HG02588 (cell line): ENCODE results near the gene SZRD1.

Source experiments
- ATAC-seq: cut with Tn5 transposase; IDR thresholded peaks from one replicate; pipeline ENCODE4 v1.9.1; 2021; ENCODE audit warnings: mild to moderate bottlenecking, moderate library complexity; ENCODE audit not compliant: unreplicated experiment

The SZRD1 gene

DNA sequence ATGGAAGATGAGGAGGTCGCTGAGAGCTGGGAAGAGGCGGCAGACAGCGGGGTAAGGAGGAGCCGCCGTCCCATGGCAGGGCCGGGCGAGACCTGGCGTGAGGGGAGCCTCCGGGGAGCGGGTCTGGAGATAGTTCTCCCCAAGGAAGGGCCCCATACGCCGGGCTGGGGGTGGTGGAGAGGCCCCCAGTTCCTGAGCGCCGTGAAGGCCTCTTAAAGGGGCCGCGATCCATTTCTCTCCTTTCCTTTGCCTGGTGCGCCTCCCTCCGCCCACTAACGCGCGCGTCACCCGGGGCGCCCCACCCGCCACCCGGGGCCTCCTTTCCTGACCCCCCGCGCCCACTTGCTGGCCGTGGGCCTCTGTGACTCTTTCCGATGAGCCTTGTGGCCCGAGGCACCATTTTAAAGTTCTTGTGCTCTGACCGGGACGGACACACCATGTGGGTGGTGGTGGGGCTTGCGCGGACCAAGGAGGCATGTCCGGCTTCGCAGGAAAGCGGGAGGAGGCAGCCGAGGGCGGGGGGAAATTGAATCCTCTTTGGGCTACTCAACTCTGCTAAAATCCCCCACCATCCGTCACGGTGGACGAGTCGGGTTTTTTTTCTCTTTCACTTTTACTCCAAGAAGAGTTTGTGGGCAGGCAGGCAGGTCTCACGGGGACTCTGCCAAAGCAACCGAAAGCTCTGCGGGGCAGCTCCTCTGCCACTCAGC is 371 bp downstream of the SZRD1 start:
- ATAC-seq = peak; percentile 55

DNA sequence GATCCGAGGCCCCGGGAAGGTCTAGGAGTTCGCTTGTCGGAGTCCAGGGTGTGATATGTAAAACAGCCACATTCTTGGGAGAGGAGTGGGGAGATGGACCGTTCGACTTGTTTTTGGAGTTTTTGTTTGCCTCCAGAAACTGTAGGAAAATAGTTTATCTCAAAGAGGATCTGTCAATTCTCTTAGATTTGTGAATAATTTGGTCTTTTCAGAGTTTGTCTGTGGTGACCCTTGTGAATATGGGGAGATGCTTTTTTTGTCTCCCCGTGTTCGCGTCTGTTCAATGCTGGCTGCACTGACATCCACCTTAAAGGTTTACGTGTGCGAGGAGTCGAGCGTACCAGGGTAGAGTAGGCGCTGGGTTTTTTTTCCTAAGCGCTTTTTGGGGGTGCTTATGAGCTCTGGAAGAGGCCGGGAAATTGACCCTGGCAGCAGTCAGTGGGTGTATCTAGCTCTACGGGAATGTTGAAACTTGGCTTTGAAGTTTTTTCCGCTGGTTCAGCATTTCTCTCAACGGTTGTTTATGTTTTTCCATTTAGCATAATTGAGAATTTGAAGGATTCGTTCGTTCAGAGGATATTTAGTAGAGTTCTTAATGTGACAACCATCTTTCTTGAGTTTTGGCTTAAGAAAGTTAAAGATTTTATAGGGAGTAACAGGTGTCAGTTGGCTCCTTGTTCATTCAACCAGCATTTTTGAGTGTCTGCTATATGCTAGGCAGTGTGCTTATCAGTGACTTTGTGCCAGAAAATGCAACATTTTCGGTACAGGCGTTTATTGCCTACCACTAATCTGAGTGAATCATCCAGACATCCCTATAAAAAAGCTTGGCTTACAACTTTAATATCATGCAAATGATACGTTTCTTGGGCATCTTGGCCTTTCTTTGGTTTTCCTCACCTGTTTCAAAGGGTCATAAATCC is 1.2 kb downstream of the SZRD1 start:
- no peak for ATAC-seq

DNA sequence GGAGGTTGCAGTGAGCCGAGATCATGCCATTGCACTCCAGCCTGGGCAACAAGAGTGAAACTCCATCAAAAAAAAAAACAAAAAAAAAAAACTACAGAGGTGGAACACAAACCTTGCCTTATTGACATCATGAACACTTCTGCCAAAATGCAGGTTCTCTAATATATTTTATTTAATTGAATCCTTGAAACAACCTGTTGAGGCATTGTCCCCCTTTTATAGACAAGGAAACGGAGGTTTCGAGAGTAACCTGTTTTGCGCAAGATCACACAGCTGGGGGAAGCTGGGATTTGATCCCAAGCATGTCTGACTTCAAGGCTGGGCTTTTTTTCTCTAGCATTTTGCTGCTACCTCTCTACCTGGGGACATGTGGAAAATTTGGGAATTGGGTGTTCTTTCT is 2.8 kb downstream of the SZRD1 start:
- no peak for ATAC-seq

DNA sequence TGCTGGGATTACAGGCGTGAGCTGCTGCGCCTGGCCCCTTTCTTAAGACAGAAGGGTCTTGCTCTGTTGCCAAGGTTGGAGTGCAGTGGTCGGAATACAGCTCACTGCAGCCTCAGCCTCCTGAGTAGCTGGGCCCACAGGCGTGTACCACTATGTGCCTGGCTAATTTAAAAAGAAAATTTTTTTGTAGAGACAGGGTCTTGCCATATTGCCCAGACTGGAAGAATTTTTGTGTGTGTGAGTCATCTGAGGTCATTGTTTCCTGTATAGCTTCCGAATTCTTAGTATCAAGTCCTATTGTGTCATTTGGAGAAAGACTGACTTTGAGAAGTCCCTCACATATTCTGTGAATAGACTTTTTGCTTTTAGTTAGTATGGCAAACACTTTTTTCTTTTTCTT is 4.7 kb downstream of the SZRD1 start:
- no peak for ATAC-seq

DNA sequence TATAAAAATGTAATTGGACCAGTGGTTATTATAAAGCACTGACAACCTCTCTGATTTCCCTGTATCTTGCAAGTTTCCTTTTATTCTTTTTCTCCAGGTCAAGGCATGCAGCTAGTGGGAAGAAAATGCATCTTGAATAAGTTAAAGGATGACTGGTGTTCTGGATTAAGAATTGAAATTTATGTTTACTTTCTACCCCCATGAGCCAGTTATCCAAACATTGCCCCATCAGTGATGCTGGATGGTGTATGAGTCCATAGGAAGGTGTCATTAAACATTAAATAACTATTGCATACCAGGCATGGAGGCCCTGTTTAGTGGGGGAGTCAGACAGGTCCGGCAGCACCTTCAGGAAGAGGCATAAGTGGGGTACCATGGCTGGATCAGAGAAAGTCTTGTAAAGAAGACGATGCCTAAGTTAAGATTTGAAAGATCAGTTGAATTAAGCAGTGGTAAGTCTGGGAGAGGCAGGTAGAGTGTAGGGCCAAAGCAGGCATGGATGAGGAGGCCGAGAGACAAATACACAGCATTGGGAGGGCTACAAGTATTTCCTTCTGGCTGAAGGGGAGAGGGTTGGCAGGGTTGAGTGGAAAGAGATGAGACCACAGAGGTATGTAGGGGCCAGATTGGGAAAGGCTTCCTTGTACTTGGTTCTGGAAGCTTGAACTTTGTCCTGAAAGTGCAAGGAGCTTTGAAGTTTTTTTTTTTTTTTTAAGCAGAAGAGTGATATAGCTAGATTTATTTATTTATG is 5.7 kb downstream of the SZRD1 start:
- no peak for ATAC-seq

DNA sequence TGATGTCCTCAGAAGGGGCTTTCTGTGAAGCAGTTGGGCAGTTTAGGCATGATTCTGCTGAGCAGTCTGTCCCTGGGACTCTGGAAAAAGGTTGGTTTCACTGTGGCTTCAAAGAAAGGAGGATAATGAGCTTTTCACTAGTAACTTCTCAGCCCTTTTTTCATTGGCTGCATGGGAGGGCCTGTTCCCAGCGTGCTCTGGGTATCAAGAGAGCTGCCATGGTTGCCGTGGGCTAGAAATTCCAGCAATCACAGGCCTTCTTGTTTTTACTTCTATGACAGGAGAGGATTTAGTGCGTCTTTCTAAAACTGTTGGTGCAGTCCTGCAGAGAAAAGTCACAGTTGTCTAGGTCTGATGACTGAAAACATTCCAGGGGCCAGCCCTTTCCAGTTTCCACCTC is 7.2 kb downstream of the SZRD1 start:
- no peak for ATAC-seq

DNA sequence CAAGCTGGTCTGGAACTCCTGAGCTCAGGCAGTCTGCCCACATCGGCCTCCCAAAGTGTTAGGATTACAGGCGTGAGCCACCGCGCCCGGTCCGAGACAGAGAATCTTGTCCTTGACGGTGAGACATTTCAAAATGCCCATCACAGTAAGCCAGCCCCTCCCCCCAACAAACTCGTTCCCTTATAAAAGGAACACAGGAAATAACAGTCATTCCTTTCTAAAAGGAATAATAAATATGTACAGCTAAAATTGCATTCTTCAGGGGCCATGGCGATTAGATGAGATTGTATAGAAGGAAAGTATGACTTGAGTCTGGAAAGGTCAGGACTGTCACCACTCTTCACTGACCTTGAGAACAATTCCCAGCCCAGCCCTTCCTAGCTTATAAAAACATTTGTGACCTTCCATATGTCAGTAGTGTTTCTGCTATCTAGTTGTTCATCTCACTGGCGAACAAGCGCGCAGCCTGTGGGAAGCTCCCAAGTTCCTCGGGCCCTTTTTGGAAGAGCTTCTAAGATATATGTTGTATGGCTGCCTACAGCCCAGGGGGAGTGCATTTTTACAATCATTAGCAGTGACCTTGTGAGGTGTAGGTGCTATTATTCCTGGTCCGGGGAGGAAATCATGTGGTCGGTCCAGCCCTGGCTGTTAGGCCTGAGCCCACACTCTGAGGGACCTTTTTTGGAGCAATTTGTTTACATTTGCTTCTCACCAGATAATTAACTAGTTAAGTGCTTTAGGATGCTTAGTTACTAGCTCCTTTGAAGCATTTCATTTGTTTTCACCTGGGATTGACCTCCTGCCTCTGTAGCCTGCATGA is 8.7 kb downstream of the SZRD1 start:
- no peak for ATAC-seq

DNA sequence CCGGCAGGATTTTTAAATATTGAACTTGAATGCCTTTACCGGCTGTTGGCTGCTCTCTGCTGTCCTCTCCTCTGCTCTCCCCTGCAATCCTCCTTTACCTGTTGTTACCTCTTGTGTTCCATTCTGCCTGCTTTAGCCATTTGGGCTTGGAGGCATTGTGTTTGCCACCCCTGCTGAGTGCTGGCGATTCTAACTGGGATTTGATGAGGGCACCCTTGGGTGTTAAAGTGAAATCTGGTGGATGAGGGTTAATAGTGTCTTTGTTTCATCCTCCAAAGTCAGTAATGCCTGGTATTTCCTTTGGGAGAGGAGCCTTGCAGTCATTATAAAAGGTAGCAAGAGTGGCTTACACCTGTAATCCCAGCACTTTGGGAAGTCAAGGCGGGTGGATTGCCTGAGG is 9.9 kb downstream of the SZRD1 start:
- no peak for ATAC-seq

DNA sequence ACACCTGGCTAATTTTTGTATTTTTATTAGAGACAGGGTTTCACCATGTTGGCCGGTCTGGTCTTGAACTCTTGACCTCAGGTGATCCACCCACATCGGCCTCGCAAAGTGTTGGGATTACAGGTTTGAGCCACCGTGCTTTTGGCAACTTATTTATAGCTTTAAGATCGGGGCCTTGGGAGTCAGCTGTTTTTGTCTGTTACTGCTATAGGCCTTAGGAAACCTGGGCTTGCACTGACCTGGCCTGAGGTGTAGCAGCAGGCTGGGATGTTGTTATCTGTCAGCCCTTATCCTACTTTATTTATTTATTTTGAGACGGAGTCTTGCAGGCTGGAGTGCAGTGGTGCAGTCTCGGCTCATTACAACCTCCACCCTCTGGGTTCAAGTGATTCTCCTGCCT is 11.4 kb downstream of the SZRD1 start:
- no peak for ATAC-seq

DNA sequence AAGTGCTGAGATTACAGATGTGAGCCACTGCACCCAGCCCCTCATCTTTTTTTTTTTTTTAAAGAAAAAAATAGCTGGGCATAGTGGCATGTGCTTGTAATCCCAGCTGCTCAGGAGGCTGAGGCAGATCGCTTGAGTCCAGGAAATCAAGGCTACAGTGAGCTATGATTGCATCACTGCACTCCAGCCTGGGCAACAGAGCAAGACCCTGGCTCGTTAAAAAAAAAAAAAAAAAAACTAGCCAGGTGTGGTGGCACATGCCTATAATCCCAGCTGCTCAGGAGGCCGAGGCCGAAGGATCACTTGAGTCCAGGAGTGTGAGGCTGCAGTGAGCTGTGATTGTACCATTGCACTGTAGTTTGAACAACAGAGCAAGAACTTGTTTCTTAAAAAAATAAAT is 13.8 kb downstream of the SZRD1 start:
- no peak for ATAC-seq

DNA sequence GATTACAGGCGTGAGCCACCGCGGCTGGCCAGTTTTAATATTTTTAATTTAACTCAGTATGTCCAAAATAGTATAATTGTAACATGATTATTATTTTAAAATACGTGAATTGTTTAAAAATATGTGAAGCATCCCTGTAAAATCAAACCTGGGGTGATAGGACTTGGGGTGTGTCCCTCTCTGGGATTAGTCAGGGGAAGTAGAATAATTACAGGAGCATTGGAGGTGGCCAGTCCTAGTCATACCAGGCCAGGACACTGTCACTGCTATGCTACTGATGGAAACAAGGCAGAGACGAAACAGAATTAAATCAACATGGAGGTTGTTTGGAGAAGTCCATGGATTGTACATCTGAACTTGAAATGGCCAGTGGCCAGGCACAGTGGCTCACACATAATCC is 16.8 kb downstream of the SZRD1 start:
- no peak for ATAC-seq

DNA sequence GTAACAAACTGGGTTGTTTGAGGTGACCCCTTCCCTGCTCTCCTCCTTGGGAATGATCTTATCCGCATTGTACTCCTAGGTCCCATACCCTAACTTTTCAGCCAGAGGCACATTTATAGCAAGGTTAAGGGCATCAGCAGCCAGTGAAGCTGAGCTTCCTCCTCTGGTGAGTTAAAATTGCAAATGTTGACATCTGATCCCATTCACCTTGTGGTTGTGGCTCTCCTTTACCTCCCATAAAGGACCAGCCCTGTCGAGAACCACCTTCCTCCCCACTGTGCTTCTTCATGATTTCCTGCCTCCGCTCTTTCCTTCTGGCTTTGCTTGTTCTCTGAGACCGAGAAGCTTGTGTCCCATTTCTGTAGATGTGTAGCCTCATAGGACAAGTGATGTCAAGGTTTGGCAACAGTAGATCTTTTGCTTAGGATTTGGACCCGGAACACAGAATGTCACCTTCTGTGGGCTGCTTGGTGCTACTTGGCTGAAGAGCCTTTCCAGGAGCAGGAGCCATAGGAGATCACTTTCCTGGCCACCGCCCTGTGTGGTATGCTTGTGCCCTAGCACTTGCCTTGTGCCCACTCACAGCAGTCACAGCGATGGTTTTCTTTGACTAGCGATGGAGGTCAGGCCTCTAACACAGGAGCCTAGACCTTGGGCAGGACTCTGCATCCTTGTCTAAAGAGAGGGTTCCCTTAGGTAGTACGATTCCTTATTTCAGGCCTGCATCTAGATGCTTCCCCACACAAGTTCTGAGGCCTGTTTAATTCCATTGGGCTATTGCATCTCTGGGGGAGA is 18.8 kb downstream of the SZRD1 start:
- no peak for ATAC-seq

DNA sequence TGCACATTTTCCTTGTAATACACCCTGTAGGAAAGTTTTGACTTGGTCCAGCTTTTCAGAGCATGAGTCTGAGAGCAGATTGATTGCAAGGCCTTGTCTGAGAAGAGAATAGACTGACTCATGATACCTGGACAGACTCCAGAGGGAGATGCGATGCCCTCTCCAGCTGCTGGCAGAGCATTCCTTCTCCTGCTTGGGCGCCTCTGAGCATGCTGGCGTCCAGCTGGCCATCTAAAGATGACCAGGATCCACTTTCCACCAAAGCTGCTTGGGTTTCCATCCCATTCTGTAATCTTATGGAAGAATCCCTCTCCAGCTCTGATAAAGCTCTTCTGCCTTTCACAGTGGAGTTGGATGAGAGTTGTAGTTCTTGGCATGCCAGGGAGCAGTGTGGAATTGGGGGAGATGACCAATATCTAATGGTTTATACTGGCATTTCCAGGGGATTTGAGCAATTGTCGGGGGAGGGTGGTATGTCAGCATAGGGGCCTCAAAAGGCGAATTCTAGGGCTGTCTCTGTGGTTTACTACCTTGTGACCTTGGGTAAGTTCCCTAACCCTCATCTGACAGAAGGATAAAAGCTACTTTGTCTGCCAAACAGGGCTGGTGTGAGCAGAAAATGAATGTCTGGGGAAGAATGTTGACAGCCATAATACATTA is 19.5 kb downstream of the SZRD1 start:
- ATAC-seq = no peak

DNA sequence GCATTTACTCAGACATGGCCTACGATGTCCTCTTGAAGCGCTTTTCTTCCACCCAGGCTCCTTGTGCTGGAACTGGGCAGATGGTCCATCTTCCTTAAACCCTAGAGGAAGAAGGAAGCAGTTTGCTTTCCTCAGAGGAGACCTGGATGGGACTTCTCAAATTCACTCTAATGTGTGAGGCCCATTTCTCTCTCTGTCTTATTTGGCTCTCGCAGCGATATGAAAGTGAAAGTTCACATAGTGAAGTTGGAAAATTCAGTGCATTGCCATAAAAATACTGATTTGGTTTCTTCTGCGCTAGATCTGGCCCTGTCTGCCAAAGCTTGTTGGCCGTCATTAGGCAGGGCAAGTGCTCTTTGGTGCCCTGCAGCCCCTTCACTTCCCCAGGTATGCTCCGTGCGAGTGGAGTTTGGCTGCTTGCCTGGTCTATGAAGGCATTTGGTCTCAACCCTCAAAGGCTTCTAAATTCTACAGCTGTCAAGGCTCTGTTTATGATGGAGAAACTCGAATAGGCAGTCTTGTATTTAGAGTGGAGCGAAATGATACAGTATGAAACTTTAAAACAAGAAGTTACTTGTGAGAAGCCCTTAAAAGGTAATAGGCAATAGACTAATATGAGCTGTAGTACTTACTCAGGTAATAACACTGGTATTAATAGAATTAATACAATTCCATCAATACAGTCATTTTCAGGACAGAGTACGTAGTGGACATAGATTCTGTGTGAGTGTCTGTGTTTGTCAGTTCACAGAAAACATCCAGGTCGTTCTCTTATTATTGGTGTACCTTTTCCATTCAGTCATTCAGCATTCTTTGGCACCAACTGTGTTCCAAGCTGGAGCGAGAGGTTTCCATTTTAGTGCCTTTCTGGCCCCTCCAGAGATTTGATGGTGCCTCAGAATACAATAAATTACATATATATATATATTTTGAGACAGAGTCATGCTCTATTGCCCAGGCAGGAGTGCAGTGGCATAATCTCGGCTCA is 20.5 kb downstream of the SZRD1 start:
- no peak for ATAC-seq

DNA sequence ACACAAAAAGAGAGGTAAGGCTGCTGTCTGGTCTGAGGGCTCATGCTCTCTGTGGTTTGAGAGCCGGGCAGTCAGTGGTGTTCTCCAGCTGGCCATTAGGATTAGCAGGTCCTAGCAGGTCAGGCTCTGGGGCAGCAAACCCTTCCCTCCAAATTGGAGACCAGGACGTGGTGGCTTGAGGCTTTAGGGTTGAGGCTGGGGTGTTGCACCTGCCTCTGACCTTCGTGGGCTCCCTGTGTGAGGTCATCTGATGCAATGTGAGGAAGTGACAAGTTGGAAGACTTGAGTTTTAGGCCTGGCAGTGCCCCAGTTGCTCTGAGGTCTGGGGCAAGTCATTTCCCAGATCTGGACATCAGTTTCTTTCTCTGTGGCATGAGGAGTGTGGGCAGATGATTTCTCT is 24.4 kb downstream of the SZRD1 start:
- no peak for ATAC-seq

DNA sequence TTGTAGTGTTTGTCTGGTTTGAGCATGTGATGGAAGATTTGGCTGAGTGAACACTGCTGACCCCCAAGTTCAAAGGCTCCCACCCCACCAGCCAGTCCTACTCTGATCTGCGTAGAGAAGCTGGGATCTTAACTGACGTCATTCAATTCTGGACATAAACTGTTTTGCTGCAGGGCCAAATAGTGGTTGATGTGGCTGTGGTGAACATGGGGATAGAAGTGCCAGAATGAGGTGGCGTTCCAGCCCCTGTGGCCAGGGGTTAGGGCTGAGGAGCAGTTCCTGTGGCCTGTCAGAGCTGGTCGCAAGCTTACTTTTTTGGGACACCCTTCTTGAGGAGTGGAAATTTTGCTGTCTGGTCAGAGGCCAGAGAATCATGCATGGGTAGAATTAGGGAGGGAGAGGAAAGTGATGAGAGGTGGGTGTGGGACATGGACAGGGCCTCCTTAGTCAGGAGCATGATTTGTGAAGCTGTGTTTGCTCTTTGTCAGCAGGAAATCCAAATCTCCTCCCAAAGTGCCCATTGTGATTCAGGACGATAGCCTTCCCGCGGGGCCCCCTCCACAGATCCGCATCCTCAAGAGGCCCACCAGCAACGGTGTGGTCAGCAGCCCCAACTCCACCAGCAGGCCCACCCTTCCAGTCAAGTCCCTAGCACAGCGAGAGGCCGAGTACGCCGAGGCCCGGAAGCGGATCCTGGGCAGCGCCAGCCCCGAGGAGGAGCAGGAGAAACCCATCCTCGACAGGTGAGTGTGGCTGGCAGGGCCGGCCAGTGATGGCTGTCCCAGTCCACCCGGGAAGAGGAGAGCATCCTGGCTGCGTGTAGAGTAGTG is 25.9 kb downstream of the SZRD1 start:
- no peak for ATAC-seq
